H9 (cell line): ENCODE results near the gene NKX1-2. TPM values are rescaled to one million over a fixed set of nuclear protein-coding genes. Genes with fewer than 3 reads are reported as not detected.

Source experiments
- DNase-seq: peaks from one replicate; pipeline ENCODE4 v3.0.0-alpha.2; 2017
- H2AFZ ChIP-seq: one replicate; pipeline ENCODE4 v1.6.1; 2013; ENCODE audit warnings: mild to moderate bottlenecking, low read length, control low read depth, moderate library complexity
- H2AK5ac ChIP-seq: 2 replicates; pipeline ENCODE4 v1.6.1; 2013; ENCODE audit warnings: low read length, control low read depth, mixed read lengths; ENCODE audit not compliant: insufficient read length
- H2BK120ac ChIP-seq: one replicate; pipeline ENCODE4 v1.6.1; 2013; ENCODE audit warnings: low read depth, mild to moderate bottlenecking, low read length, control low read depth, inconsistent platforms; ENCODE audit not compliant: poor library complexity, severe bottlenecking
- H2BK12ac ChIP-seq: 2 replicates; pipeline ENCODE4 v1.6.1; 2013; ENCODE audit warnings: low read length, control low read depth, mixed read lengths, low read depth; ENCODE audit not compliant: insufficient read length
- H2BK15ac ChIP-seq: 2 replicates; pipeline ENCODE4 v1.6.1; 2013; ENCODE audit warnings: low read depth, low read length, control low read depth
- H2BK20ac ChIP-seq: one replicate; pipeline ENCODE4 v1.6.1; 2013; ENCODE audit warnings: low read depth, mild to moderate bottlenecking, low read length, control low read depth, inconsistent platforms; ENCODE audit not compliant: poor library complexity, severe bottlenecking
- H2BK5ac ChIP-seq: 2 replicates; pipeline ENCODE4 v1.6.1; 2013; ENCODE audit warnings: low read length, control low read depth, mixed read lengths; ENCODE audit not compliant: insufficient read length
- H3K14ac ChIP-seq: 2 replicates; pipeline ENCODE4 v1.6.1; 2013; ENCODE audit warnings: low read length, control low read depth; ENCODE audit not compliant: insufficient read depth
- H3K18ac ChIP-seq: 2 replicates; pipeline ENCODE4 v1.6.1; 2013; ENCODE audit warnings: low read depth, mild to moderate bottlenecking, mixed read lengths, low read length, control low read depth; ENCODE audit not compliant: insufficient read length
- H3K23ac ChIP-seq: 2 replicates; pipeline ENCODE4 v1.6.1; 2013; ENCODE audit warnings: low read length, control low read depth, mixed read lengths, low read depth; ENCODE audit not compliant: insufficient read length
- H3K23me2 ChIP-seq: 2 replicates; pipeline ENCODE4 v1.6.1; 2013; ENCODE audit warnings: low read depth, mild to moderate bottlenecking, mixed read lengths, low read length, control low read depth; ENCODE audit not compliant: insufficient read length, poor library complexity, severe bottlenecking
- H3K27ac ChIP-seq: 2 replicates; pipeline ENCODE4 v1.5.1; 2013; ENCODE audit warnings: low read length, control low read depth, mixed read lengths, low read depth; ENCODE audit not compliant: insufficient read length
- H3K27me3 ChIP-seq: 2 replicates; pipeline ENCODE4 v1.6.1; 2013; ENCODE audit warnings: low read length, control low read depth, inconsistent platforms; ENCODE audit not compliant: insufficient read depth
- H3K4ac ChIP-seq: 2 replicates; pipeline ENCODE4 v1.6.1; 2013; ENCODE audit warnings: low read depth, mild to moderate bottlenecking, control low read depth, inconsistent platforms, low read length, moderate library complexity
- H3K4me1 ChIP-seq: 2 replicates; pipeline ENCODE4 v1.6.1; 2013; ENCODE audit warnings: low read length, control low read depth, inconsistent platforms; ENCODE audit not compliant: insufficient read depth
- H3K4me2 ChIP-seq: 2 replicates; pipeline ENCODE4 v1.6.1; 2013; ENCODE audit warnings: low read length, control low read depth, mixed read lengths; ENCODE audit not compliant: insufficient read length, insufficient read depth
- H3K56ac ChIP-seq: 2 replicates; pipeline ENCODE4 v1.6.1; 2013; ENCODE audit warnings: low read depth, mild to moderate bottlenecking, mixed read lengths, low read length, control low read depth; ENCODE audit not compliant: insufficient read length
- H3K79me1 ChIP-seq: 2 replicates; pipeline ENCODE4 v1.6.1; 2013; ENCODE audit warnings: low read depth, mild to moderate bottlenecking, moderate library complexity, low read length, control low read depth, inconsistent platforms; ENCODE audit not compliant: insufficient read depth, poor library complexity, severe bottlenecking
- H3K79me2 ChIP-seq: 2 replicates; pipeline ENCODE4 v1.6.1; 2013; ENCODE audit warnings: low read length, control low read depth, inconsistent platforms; ENCODE audit not compliant: insufficient read depth
- H3K9ac ChIP-seq: 2 replicates; pipeline ENCODE4 v1.6.1; 2013; ENCODE audit warnings: low read length, control low read depth, mixed read lengths; ENCODE audit not compliant: insufficient read length; ENCODE audit errors: extremely low read depth
- H3K9me3 ChIP-seq: one replicate; pipeline ENCODE4 v1.6.1; 2013; ENCODE audit warnings: low read depth, low read length, inconsistent platforms; ENCODE audit not compliant: control insufficient read depth
- H3T11ph ChIP-seq: one replicate; pipeline ENCODE4 v1.6.1; 2013; ENCODE audit warnings: mild to moderate bottlenecking, low read length, control low read depth, inconsistent platforms
- H4K20me1 ChIP-seq: one replicate; pipeline ENCODE4 v1.6.1; 2013; ENCODE audit not compliant: control insufficient read depth, insufficient read length, insufficient read depth
- H4K5ac ChIP-seq: 2 replicates; pipeline ENCODE4 v1.6.1; 2013; ENCODE audit warnings: low read depth, mild to moderate bottlenecking, mixed read lengths, low read length, control low read depth; ENCODE audit not compliant: insufficient read length
- H4K8ac ChIP-seq: replicated peaks from 2 replicates; pipeline ENCODE4 v1.6.1; 2013; ENCODE audit warnings: low read length, control low read depth, mixed read lengths, low read depth; ENCODE audit not compliant: insufficient read length
- H4K91ac ChIP-seq: 2 replicates; pipeline ENCODE4 v1.6.1; 2013; ENCODE audit warnings: low read depth, mild to moderate bottlenecking, moderate library complexity, mixed read lengths, low read length, control low read depth; ENCODE audit not compliant: insufficient read length
- H3K27ac Mint-ChIP-seq, 3 experiments: 2 replicates in 2 of 3; 3 replicates in 1 of 3; pipeline ENCODE4 v1.8.0; 2020 to 2021; ENCODE audit warnings: mixed read lengths in 3 of 3, mild to moderate bottlenecking in 1 of 3, moderate library complexity in 1 of 3
- H3K27me3 Mint-ChIP-seq: 2 replicates; pipeline ENCODE4 v1.8.0; 2021; ENCODE audit warnings: low read depth, mild to moderate bottlenecking, moderate library complexity, mixed read lengths
- H3K36me3 Mint-ChIP-seq, 3 experiments: 2 replicates in 2 of 3; 3 replicates in 1 of 3; pipeline ENCODE4 v1.8.0; 2020 to 2021; ENCODE audit warnings: low read depth in 3 of 3, mixed read lengths in 3 of 3; ENCODE audit not compliant: insufficient read depth in 1 of 3
- H3K4me1 Mint-ChIP-seq, 2 experiments: 2 replicates each; pipeline ENCODE4 v1.8.0; 2020; ENCODE audit warnings: mixed read lengths in 2 of 2
- H3K4me3 Mint-ChIP-seq, 2 experiments: 2 replicates in 1 of 2; 3 replicates in 1 of 2; pipeline ENCODE4 v1.8.0; 2020 to 2021; ENCODE audit warnings: mild to moderate bottlenecking in 2 of 2, mixed read lengths in 2 of 2, moderate library complexity in 1 of 2
- H3K9me3 Mint-ChIP-seq, 2 experiments: 2 replicates in 1 of 2; 3 replicates in 1 of 2; pipeline ENCODE4 v1.8.0; 2020; ENCODE audit warnings: mild to moderate bottlenecking in 2 of 2, mixed read lengths in 2 of 2, moderate library complexity in 1 of 2
- CTCF ChIP-seq: fragments of 200-600 bp; sonication (generic); conservative IDR thresholded peaks from 3 replicates; pipeline ENCODE4 v1.8.0; 2021; ENCODE audit warnings: antibody characterized with exemption, mild to moderate bottlenecking
- WGBS: extraction: QIAGEN DNeasy Blood & Tissue Kit; methylation state at CpG from one replicate; pipeline ENCODE4 v1.1.7; 2013; ENCODE audit warnings: missing lambda C conversion rate, low lambda C conversion rate, mixed read lengths; ENCODE audit not compliant: insufficient read length; ENCODE audit errors: extremely low coverage; 5-methylcytosine and 5-hydroxymethylcytosine counted together
- total RNA-seq: library from RNA; stranded (reverse); gene quantifications from 2 replicates; pipeline ENCODE4 v1.2.1, GENCODE V29; 2021

NKX1-2 gene
- total RNA-seq, 1 experiment from 2014 or later = 15.3 TPM

DNA sequence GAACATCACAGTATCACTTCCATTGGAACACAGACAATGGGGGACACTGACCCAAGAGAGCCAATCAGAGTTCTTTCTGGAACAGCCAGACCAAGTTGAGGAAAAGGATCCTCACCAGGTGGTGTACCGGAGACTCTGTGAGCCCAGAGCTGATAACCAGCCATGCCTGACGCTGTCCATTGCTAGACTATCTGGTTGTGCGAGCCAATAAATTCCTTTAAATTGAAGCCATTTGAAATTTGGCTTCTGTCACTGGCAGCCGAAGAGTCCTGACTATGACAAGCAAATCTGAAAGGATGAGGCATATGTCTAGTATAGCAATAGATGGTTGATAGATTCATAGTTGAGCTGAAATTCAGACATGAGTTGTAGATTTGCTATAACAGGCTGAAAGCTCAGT is 8.6 kb upstream of the NKX1-2 start:
- H3K4me1 Mint-ChIP-seq = peaks cover 49 to 64% of the 10 kb centered on the region in 2 experiments
- Histone ChIP-seq H3K9me3 (no peaks in the 10 kb centered on the region), H2AK5ac (no peak overlapping the region), H2BK5ac (no peak overlapping the region), H4K5ac (no peak overlapping the region), H2BK120ac (no peak overlapping the region), H4K8ac (no peak overlapping the region), H3K27me3 (no peaks in the 10 kb centered on the region), H3K79me1 (no peaks in the 10 kb centered on the region), H3T11ph (no peak overlapping the region), H3K56ac (no peak overlapping the region), H2AFZ (no peak overlapping the region), H3K23ac (no peak overlapping the region), H3K4me2 (no peak overlapping the region), H4K91ac (no peak overlapping the region), H2BK12ac (no peak overlapping the region), H3K9ac (no peak overlapping the region), H3K79me2 (no peaks in the 10 kb centered on the region), H2BK20ac (no peak overlapping the region), H3K4me1 (peaks cover 19% of the 10 kb centered on the region), H3K23me2 (peaks cover 3% of the 10 kb centered on the region), H3K14ac (no peak overlapping the region), H3K4ac (no peak overlapping the region), H4K20me1 (no peaks in the 10 kb centered on the region), H3K27ac (no peak overlapping the region), H2BK15ac (no peak overlapping the region), H3K18ac (no peak overlapping the region)
- H3K9me3 Mint-ChIP-seq = no peaks in the 10 kb centered on the region; a peak in 1 of 5 replicates
- WGBS = no CpG with 5 or more reads among the region's 4 CpGs
- TF ChIP-seq CTCF = no peak
- no peak overlapping the region; a peak in 1 of 7 replicates for H3K27ac Mint-ChIP-seq
- H3K27me3 Mint-ChIP-seq = peaks cover 38% of the 10 kb centered on the region
- H3K4me3 Mint-ChIP-seq = no peak overlapping the region
- no peak for DNase-seq
- H3K36me3 Mint-ChIP-seq = peaks cover 0 to 5% (median 2%) of the 10 kb centered on the region in 3 experiments; a peak in 4 of 7 replicates
